HEK293 (cell line): ENCODE data around the gene CLCNKA.

Source experiments
- BCL6B ChIP-seq: fragments of 450-650 bp; formaldehyde crosslinking; IDR thresholded peaks from 2 replicates; pipeline ENCODE4 v1.5.1; 2017; ENCODE audit warnings: missing biosample characterization, missing genetic modification characterization
- CTCF ChIP-seq: fragments of 450-650 bp; formaldehyde crosslinking; IDR thresholded peaks from 2 replicates; pipeline ENCODE4 v1.5.1; 2016; ENCODE audit warnings: missing biosample characterization, missing genetic modification characterization
- ELK4 ChIP-seq: IDR thresholded peaks from 2 replicates; pipeline ENCODE4 v1.6.1; 2011; ENCODE audit warnings: mild to moderate bottlenecking, low read depth, low read length, borderline replicate concordance
- MEIS1 ChIP-seq: sonication (generic); formaldehyde crosslinking; IDR thresholded peaks from 2 replicates; pipeline ENCODE4 v1.8.1; 2022; ENCODE audit warnings: missing genetic modification reagents, mild to moderate bottlenecking, borderline replicate concordance
- PRDM6 ChIP-seq: fragments of 450-650 bp; formaldehyde crosslinking; IDR thresholded peaks from 2 replicates; pipeline ENCODE4 v1.5.1; 2017; ENCODE audit warnings: missing biosample characterization, missing genetic modification characterization
- RBAK ChIP-seq: fragments of 450-650 bp; formaldehyde crosslinking; IDR thresholded peaks from 2 replicates; pipeline ENCODE4 v1.5.1; 2016; ENCODE audit warnings: missing biosample characterization, missing genetic modification characterization
- TRIM28 ChIP-seq: IDR thresholded peaks from 2 replicates; pipeline ENCODE4 v1.6.1; 2011; ENCODE audit warnings: low read length, control low read depth, borderline replicate concordance
- ZFP37 ChIP-seq: fragments of 450-650 bp; formaldehyde crosslinking; IDR thresholded peaks from 2 replicates; pipeline ENCODE4 v1.5.1; 2016; ENCODE audit warnings: missing biosample characterization, missing genetic modification characterization
- ZFP69B ChIP-seq: fragments of 450-650 bp; formaldehyde crosslinking; IDR thresholded peaks from 2 replicates; pipeline ENCODE4 v1.5.1; 2016; ENCODE audit warnings: missing biosample characterization, missing genetic modification characterization
- ZNF114 ChIP-seq: fragments of 450-650 bp; formaldehyde crosslinking; IDR thresholded peaks from 2 replicates; pipeline ENCODE4 v1.5.0; 2017; ENCODE audit warnings: missing biosample characterization, missing genetic modification characterization
- ZNF138 ChIP-seq: fragments of 450-650 bp; formaldehyde crosslinking; IDR thresholded peaks from 2 replicates; pipeline ENCODE4 v1.5.1; 2016; ENCODE audit warnings: missing biosample characterization, missing genetic modification characterization, borderline replicate concordance
- ZNF140 ChIP-seq: fragments of 450-650 bp; formaldehyde crosslinking; IDR thresholded peaks from 2 replicates; pipeline ENCODE4 v1.5.1; 2016; ENCODE audit warnings: missing biosample characterization, missing genetic modification characterization
- ZNF266 ChIP-seq: fragments of 450-650 bp; formaldehyde crosslinking; IDR thresholded peaks from 2 replicates; pipeline ENCODE4 v1.5.1; 2016; ENCODE audit warnings: missing biosample characterization, missing genetic modification characterization, low read depth
- ZNF341 ChIP-seq: fragments of 450-650 bp; formaldehyde crosslinking; IDR thresholded peaks from 2 replicates; pipeline ENCODE4; 2016; ENCODE audit warnings: low read depth, missing biosample characterization, missing genetic modification characterization
- ZNF354C ChIP-seq: fragments of 450-650 bp; formaldehyde crosslinking; IDR thresholded peaks from 2 replicates; pipeline ENCODE4 v1.5.1; 2016; ENCODE audit warnings: missing biosample characterization, missing genetic modification characterization, low read depth, borderline replicate concordance
- ZNF37A ChIP-seq: fragments of 450-650 bp; IDR thresholded peaks from 2 replicates; pipeline ENCODE4 v1.5.1; 2018; ENCODE audit warnings: missing biosample characterization, missing genetic modification characterization
- ZNF404 ChIP-seq: fragments of 450-650 bp; formaldehyde crosslinking; IDR thresholded peaks from 2 replicates; pipeline ENCODE4 v1.5.1; 2017; ENCODE audit warnings: missing biosample characterization, missing genetic modification characterization
- ZNF423 ChIP-seq: fragments of 450-650 bp; formaldehyde crosslinking; IDR thresholded peaks from 2 replicates; pipeline ENCODE4 v1.5.1; 2016; ENCODE audit warnings: missing biosample characterization, missing genetic modification characterization
- ZNF426 ChIP-seq: fragments of 450-650 bp; formaldehyde crosslinking; IDR thresholded peaks from 2 replicates; pipeline ENCODE4 v1.5.1; 2017; ENCODE audit warnings: missing biosample characterization, missing genetic modification characterization, mild to moderate bottlenecking, inconsistent platforms, moderate library complexity
- ZNF544 ChIP-seq: fragments of 450-650 bp; formaldehyde crosslinking; IDR thresholded peaks from 2 replicates; pipeline ENCODE4 v1.5.0; 2017; ENCODE audit warnings: missing biosample characterization, missing genetic modification characterization
- ZNF558 ChIP-seq: fragments of 450-650 bp; formaldehyde crosslinking; IDR thresholded peaks from 2 replicates; pipeline ENCODE4 v1.5.1; 2016; ENCODE audit warnings: missing biosample characterization, missing genetic modification characterization
- ZNF560 ChIP-seq: fragments of 450-650 bp; formaldehyde crosslinking; IDR thresholded peaks from 2 replicates; pipeline ENCODE4 v1.5.1; 2017; ENCODE audit warnings: missing biosample characterization, missing genetic modification characterization, borderline replicate concordance
- ZNF585B ChIP-seq: fragments of 450-650 bp; formaldehyde crosslinking; IDR thresholded peaks from 2 replicates; pipeline ENCODE4 v1.5.1; 2016; ENCODE audit warnings: missing biosample characterization, missing genetic modification characterization
- ZNF623 ChIP-seq: fragments of 450-650 bp; formaldehyde crosslinking; IDR thresholded peaks from 2 replicates; pipeline ENCODE4 v1.5.1; 2016; ENCODE audit warnings: missing biosample characterization, missing genetic modification characterization
- ZNF624 ChIP-seq: fragments of 450-650 bp; formaldehyde crosslinking; IDR thresholded peaks from 2 replicates; pipeline ENCODE4 v1.5.1; 2017; ENCODE audit warnings: missing biosample characterization, missing genetic modification characterization
- ZNF645 ChIP-seq: fragments of 450-650 bp; formaldehyde crosslinking; IDR thresholded peaks from 2 replicates; pipeline ENCODE4; 2016; ENCODE audit warnings: missing biosample characterization, missing genetic modification characterization
- ZNF692 ChIP-seq: fragments of 450-650 bp; formaldehyde crosslinking; IDR thresholded peaks from 2 replicates; pipeline ENCODE4 v1.5.1; 2016; ENCODE audit warnings: missing biosample characterization, missing genetic modification characterization
- ZNF837 ChIP-seq: fragments of 450-650 bp; formaldehyde crosslinking; IDR thresholded peaks from 2 replicates; pipeline ENCODE4 v1.5.1; 2016; ENCODE audit warnings: missing biosample characterization, missing genetic modification characterization
- ZSCAN30 ChIP-seq: fragments of 450-650 bp; IDR thresholded peaks from 2 replicates; pipeline ENCODE4 v1.5.1; 2018; ENCODE audit warnings: missing biosample characterization, mild to moderate bottlenecking, missing genetic modification characterization, moderate library complexity
- ZSCAN4 ChIP-seq: fragments of 450-650 bp; formaldehyde crosslinking; IDR thresholded peaks from 2 replicates; pipeline ENCODE4 v1.5.1; 2017; ENCODE audit warnings: missing biosample characterization, missing genetic modification characterization
- ZXDB ChIP-seq: fragments of 450-650 bp; formaldehyde crosslinking; IDR thresholded peaks from 2 replicates; pipeline ENCODE4 v1.5.1; 2016; ENCODE audit warnings: missing biosample characterization, missing genetic modification characterization

Gene CLCNKA

GRCh38 chr1:16080422-16081150 is 58.8 kb downstream of the CLCNKA start (continued):
- no peak for TF ChIP-seq ZSCAN30
- no peak for TF ChIP-seq ZFP37 (tag by site-specific recombination)
- TF ChIP-seq ZNF585B (tag by site-specific recombination) = no peak
- TF ChIP-seq ZNF624 (tag by site-specific recombination) = no peak
- TF ChIP-seq CTCF (tag by site-specific recombination) = no peak
- TF ChIP-seq RBAK (tag by site-specific recombination) = no peak
- no peak for TF ChIP-seq ZNF692 (tag by site-specific recombination)
- no peak for TF ChIP-seq PRDM6
- no peak for TF ChIP-seq ZNF423
- no peak for TF ChIP-seq ZNF560 (tag by site-specific recombination)
- 0 out of 2 replicates have a peak, but pooled peaks have one; percentile 35 for TF ChIP-seq ZNF558
- 0 out of 2 replicates have a peak, but pooled peaks have one; percentile 31 for TF ChIP-seq ZNF266 (tag by site-specific recombination)
- TF ChIP-seq ZNF837 = no peak
- TF ChIP-seq BCL6B (tag by site-specific recombination) = no peak
- peak; percentile 94 for TF ChIP-seq ZNF623 (tag by site-specific recombination)
- peak; percentile 47; the same call in 1 of the 2 replicates for TF ChIP-seq ZSCAN4
- 0 out of 2 replicates have a peak, but pooled peaks have one; percentile 18 for TF ChIP-seq ZXDB
- no peak for TF ChIP-seq ZNF114
- no peak for TF ChIP-seq ZNF404
- no peak for TF ChIP-seq ZNF354C (tag by site-specific recombination)
- TF ChIP-seq ZNF37A = no peak
- no peak for TF ChIP-seq ZNF138 (tag by site-specific recombination)
- TF ChIP-seq TRIM28 = no peak
- no peak for TF ChIP-seq ZNF140 (tag by site-specific recombination)
- TF ChIP-seq ZNF544 = no peak
- no peak for TF ChIP-seq ELK4
- TF ChIP-seq ZFP69B = no peak
- peak; percentile 49 for TF ChIP-seq ZNF426 (tag by site-specific recombination)
- no peak for TF ChIP-seq MEIS1 (CRISPR knock-in tag)
- no peak for TF ChIP-seq ZNF645 (tag by site-specific recombination)
- TF ChIP-seq ZNF341 (tag by site-specific recombination) = 0 out of 2 replicates have a peak, but pooled peaks have one; percentile 25
